OCI-LY1 (cell line): ENCODE results near the gene RALGPS2.

Experiments
- H2AFZ ChIP-seq: fragments of 200-600 bp; sonication (generic), shearing (Covaris generic); 2 replicates; pipeline ENCODE4 v1.6.0; 2014; ENCODE audit warnings: antibody characterized with exemption, mild to moderate bottlenecking, low read length
- H3F3A ChIP-seq: fragments of 200-600 bp; sonication (generic), shearing (Covaris generic); 2 replicates; pipeline ENCODE4 v1.6.0; 2014; ENCODE audit warnings: mild to moderate bottlenecking, antibody characterized with exemption, low read length, moderate library complexity; ENCODE audit not compliant: insufficient read depth
- H3K27ac ChIP-seq: fragments of 200-600 bp; sonication (generic); 2 replicates; pipeline ENCODE4 v1.5.1; 2014; ENCODE audit warnings: low read length, mixed run types, mild to moderate bottlenecking, low read depth; ENCODE audit not compliant: poor library complexity, severe bottlenecking
- H3K27me3 ChIP-seq: fragments of 200-600 bp; sonication (generic); 2 replicates; pipeline ENCODE4 v1.6.0; 2014; ENCODE audit warnings: antibody characterized with exemption, mild to moderate bottlenecking, low read length, moderate library complexity; ENCODE audit not compliant: insufficient read depth
- H3K36me3 ChIP-seq: fragments of 200-600 bp; sonication (generic); 2 replicates; pipeline ENCODE4 v1.6.1; 2014; ENCODE audit warnings: mild to moderate bottlenecking, antibody characterized with exemption, low read length, moderate library complexity, mixed read lengths; ENCODE audit not compliant: insufficient read depth
- H3K4me1 ChIP-seq: fragments of 200-600 bp; sonication (generic); 2 replicates; pipeline ENCODE4 v1.5.1; 2014; ENCODE audit warnings: mild to moderate bottlenecking, low read length, moderate library complexity; ENCODE audit not compliant: insufficient read depth, severe bottlenecking
- H3K4me2 ChIP-seq: fragments of 200-600 bp; sonication (generic), shearing (Covaris generic); 2 replicates; pipeline ENCODE4 v1.6.1; 2014; ENCODE audit warnings: low read length
- H3K4me3 ChIP-seq: fragments of 200-600 bp; sonication (generic); 2 replicates; pipeline ENCODE4 v1.5.1; 2014; ENCODE audit warnings: low read length, low read depth, mild to moderate bottlenecking, mixed read lengths; ENCODE audit not compliant: poor library complexity, severe bottlenecking
- H3K79me2 ChIP-seq: fragments of 200-600 bp; shearing (Covaris generic); 2 replicates; pipeline ENCODE4 v1.6.1; 2016; ENCODE audit warnings: mixed run types, low read length, mixed read lengths; ENCODE audit not compliant: insufficient read depth
- H3K9ac ChIP-seq: fragments of 200-600 bp; sonication (generic), shearing (Covaris generic); 2 replicates; pipeline ENCODE4 v1.6.1; 2014; ENCODE audit warnings: mild to moderate bottlenecking, low read length, mixed read lengths
- H3K9me2 ChIP-seq: fragments of 200-600 bp; sonication (generic), shearing (Covaris generic); 2 replicates; pipeline ENCODE4 v1.6.1; 2014; ENCODE audit warnings: low read depth, mild to moderate bottlenecking, low read length, mixed read lengths
- H3K9me3 ChIP-seq: fragments of 200-600 bp; shearing (Covaris generic); 2 replicates; pipeline ENCODE4 v1.6.1; 2014; ENCODE audit warnings: low read length, mixed read lengths
- H4K20me1 ChIP-seq: fragments of 200-600 bp; sonication (generic), shearing (Covaris generic); 2 replicates; pipeline ENCODE4 v1.6.0; 2016; ENCODE audit warnings: mild to moderate bottlenecking, low read length; ENCODE audit not compliant: insufficient read depth
- CTCF ChIP-seq: fragments of 200-600 bp; sonication (generic), shearing (Covaris generic); IDR thresholded peaks from 2 replicates; pipeline ENCODE4 v1.5.1; 2017; ENCODE audit warnings: mild to moderate bottlenecking, antibody characterized with exemption, low read length, moderate library complexity, mixed read lengths
- EZH2 ChIP-seq: fragments of 200-600 bp; sonication (generic), shearing (Covaris generic); IDR thresholded peaks from 2 replicates; pipeline ENCODE4 v1.8.0; 2017; ENCODE audit warnings: borderline replicate concordance, mixed run types, mild to moderate bottlenecking, antibody characterized with exemption, low read length, moderate library complexity, mixed read lengths

Gene RALGPS2

GRCh38 chr1:178796013-178796412 is 71.0 kb downstream of the RALGPS2 start:
- H3K4me1 ChIP-seq: no peaks in the 10 kb centered on the region
- H3K9me3 ChIP-seq: peaks cover 4% of the 10 kb centered on the region; the same call in 1 of the 2 replicates
- H3K9me2 ChIP-seq: no peaks in the 10 kb centered on the region
- H3K36me3 ChIP-seq: peaks cover 97% of the 10 kb centered on the region
- H3K4me3 ChIP-seq: no peak overlapping the region
- H3F3A ChIP-seq: no peaks in the 10 kb centered on the region
- H3K27me3 ChIP-seq: no peaks in the 10 kb centered on the region
- no peaks in the 10 kb centered on the region for H4K20me1 ChIP-seq
- no peak overlapping the region for H3K4me2 ChIP-seq
- peaks cover 46% of the 10 kb centered on the region for H3K79me2 ChIP-seq
- no peak overlapping the region for H2AFZ ChIP-seq
- no peak overlapping the region for H3K9ac ChIP-seq
- no peak overlapping the region for H3K27ac ChIP-seq
- TF ChIP-seq EZH2 (no peak), CTCF (no peak)

GRCh38 chr1:178797590-178797989 is 72.5 kb downstream of the RALGPS2 start:
- H3K9ac ChIP-seq: no peak overlapping the region
- H3K9me3 ChIP-seq: peaks cover 4% of the 10 kb centered on the region; the same call in 1 of the 2 replicates
- no peak overlapping the region for H3K27ac ChIP-seq
- H3F3A ChIP-seq: no peaks in the 10 kb centered on the region
- no peak overlapping the region for H3K4me2 ChIP-seq
- H3K4me3 ChIP-seq: no peak overlapping the region
- H3K36me3 ChIP-seq: peaks cover 97% of the 10 kb centered on the region
- no peaks in the 10 kb centered on the region for H3K4me1 ChIP-seq
- no peaks in the 10 kb centered on the region for H4K20me1 ChIP-seq
- H3K79me2 ChIP-seq: peaks cover 50% of the 10 kb centered on the region
- no peak overlapping the region for H2AFZ ChIP-seq
- no peaks in the 10 kb centered on the region for H3K9me2 ChIP-seq
- TF ChIP-seq EZH2: no peak
- no peak for TF ChIP-seq CTCF
- H3K27me3 ChIP-seq: no peaks in the 10 kb centered on the region

GRCh38 chr1:178798232-178798861 is 73.3 kb downstream of the RALGPS2 start:
- Histone ChIP-seq H3K36me3 (peaks cover 97% of the 10 kb centered on the region), H4K20me1 (no peaks in the 10 kb centered on the region), H3K9me3 (peaks cover 4% of the 10 kb centered on the region; the same call in 1 of the 2 replicates), H3K4me3 (no peak overlapping the region), H3K27me3 (no peaks in the 10 kb centered on the region), H3K9me2 (no peaks in the 10 kb centered on the region), H3F3A (no peaks in the 10 kb centered on the region), H3K27ac (no peak overlapping the region), H3K79me2 (peaks cover 58% of the 10 kb centered on the region), H3K4me1 (no peaks in the 10 kb centered on the region), H2AFZ (no peak overlapping the region), H3K9ac (no peak overlapping the region), H3K4me2 (no peak overlapping the region)
- TF ChIP-seq EZH2 (no peak), CTCF (no peak)
